H7 (cell line): ENCODE data around the gene WNT10A. TPM values are rescaled to one million over a fixed set of nuclear protein-coding genes. Genes with fewer than 3 reads are reported as not detected.
A peak's percentile ranks its signal among the peaks of the same experiment; 100 is the strongest.
"Not testable (repeated sequence)": the region's sequence is repeated elsewhere in the genome, so short reads cannot be mapped to it uniquely, and the experiment has no call there.

ENCODE experiments used
- DNase-seq: peaks from one replicate; pipeline ENCODE4 v3.0.0; 2012
- H3K27me3 ChIP-seq: 2 replicates; pipeline ENCODE4 v1.6.0; 2011; ENCODE audit warnings: mild to moderate bottlenecking, low read length; ENCODE audit not compliant: control insufficient read depth, insufficient read depth
- H3K36me3 ChIP-seq: replicated peaks from 2 replicates; pipeline ENCODE4 v1.5.1; 2011; ENCODE audit warnings: low read length; ENCODE audit not compliant: control insufficient read depth, insufficient read depth
- H3K4me3 ChIP-seq: 2 replicates; pipeline ENCODE4 v1.5.1; 2011; ENCODE audit warnings: low read depth, mild to moderate bottlenecking, control low read depth, low read length, moderate library complexity; ENCODE audit not compliant: insufficient read depth
- total RNA-seq: library from RNA; depleted of rRNA; stranded (reverse); fragments of >200 nt; shearing (Covaris generic); gene quantifications from 2 replicates; pipeline ENCODE4 v1.2.3, GENCODE V29; 2014; rRNA removed

The WNT10A gene
- total RNA-seq, 1 experiment from 2014 or later, result not detected

GRCh38 chr2:218899147-218899546, 18.5 kb downstream of the WNT10A start:
- Histone ChIP-seq H3K36me3 (no peaks in the 10 kb centered on the region), H3K4me3 (no peak overlapping the region), H3K27me3 (peaks cover 79% of the 10 kb centered on the region)
- DNase-seq, result no peak

DNA sequence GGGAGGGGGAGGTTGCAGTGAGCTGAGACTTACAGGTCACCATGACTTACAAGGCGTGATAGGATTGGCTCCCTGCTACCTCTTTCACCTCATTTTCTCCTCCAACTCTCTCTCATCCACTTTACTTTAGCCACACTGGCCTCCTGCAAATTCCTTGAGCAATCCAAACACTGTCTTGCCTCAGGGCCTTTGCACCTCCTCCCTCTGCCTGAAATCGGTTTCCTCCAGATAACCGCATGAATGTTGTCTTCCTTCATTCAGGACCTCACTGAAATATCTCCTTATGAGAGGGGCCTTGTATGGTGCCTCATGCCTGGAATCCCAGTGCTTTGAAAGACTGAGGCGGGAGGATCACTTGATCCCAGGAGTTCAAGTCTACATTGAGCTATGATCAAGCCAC, 21.8 kb downstream of the WNT10A start:
- Histone ChIP-seq H3K4me3 (no peak overlapping the region), H3K27me3 (peaks cover 67% of the 10 kb centered on the region), H3K36me3 (no peaks in the 10 kb centered on the region)
- DNase-seq, result no peak

GRCh38 chr2:218904176-218904575, 23.5 kb downstream of the WNT10A start:
- Histone ChIP-seq H3K36me3 (no peaks in the 10 kb centered on the region), H3K4me3 (no peak overlapping the region), H3K27me3 (peaks cover 56% of the 10 kb centered on the region)
- no peak for DNase-seq

DNA sequence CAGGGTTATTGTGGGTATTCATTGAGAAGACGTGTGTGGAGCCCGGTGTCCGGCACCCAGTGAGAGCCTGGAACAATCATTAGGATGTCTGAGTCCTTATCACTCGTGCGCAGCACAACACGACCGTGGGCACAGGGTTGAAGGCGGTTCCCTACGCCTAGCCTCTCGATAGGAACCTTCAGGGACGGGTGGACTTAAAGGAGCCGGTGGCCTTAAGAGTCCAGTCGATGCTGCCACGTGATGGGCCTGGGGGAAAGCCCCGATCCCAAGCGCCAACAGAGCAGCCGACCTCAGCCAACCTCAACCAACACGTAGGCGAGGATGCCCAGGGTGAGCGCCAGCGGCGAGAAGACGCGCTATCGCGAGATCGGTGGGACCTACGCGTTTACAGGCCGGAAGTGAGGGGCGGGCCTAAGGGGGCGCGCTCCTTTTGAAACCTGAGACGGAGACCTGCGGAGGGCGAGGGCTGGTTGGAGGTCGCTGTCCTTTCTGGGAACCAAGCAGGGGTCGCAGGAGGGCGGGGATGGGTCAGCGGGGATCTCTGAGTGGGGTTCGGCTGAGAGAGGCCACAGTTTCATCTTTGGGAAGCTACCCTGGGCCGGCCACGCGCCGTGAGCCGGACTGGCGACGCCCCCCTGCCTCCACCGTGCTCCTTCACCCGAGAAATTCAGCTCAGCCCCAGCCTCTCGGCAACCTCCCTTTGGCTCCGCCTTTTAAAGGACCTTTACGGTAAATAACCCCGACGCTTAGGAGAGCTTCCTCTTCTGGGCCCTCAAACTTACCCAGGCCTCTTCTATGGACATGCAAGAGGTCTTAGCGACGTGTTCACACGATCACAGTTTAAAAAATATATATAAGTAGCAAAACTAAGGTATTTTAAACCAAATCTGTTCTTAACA, 28.3 kb downstream of the WNT10A start:
- H3K27me3 ChIP-seq, result peaks cover 29% of the 10 kb centered on the region
- H3K4me3 ChIP-seq, result peak overlapping the region; percentile 85
- DNase-seq, result peak; percentile 93
- H3K36me3 ChIP-seq, result no peaks in the 10 kb centered on the region

- H3K36me3 ChIP-seq, result no peaks in the 10 kb centered on the region
- no peak for DNase-seq
- no peak overlapping the region for H3K4me3 ChIP-seq
- H3K27me3 ChIP-seq, result peaks cover 15% of the 10 kb centered on the region
Observed at GRCh38 chr2:218910741-218911140, 30.1 kb downstream of the WNT10A start.

DNA sequence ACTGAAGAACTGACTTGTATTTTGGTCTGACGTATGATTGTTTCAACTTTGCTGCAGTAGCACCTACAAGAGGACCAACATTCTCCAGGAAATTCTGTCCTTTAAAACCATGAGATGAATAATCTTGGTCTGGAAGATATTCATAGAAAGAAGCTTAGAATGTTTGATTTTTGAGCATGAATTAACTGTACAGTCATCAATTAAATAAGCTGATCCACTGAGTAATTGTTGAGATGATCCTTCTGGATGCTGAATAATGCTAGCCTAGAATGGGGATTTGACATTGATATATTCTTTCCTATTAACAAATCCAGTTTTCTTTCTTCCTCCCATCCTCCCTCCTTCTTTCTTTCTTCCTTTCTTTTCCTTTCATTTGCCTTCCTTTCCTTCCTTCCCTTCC, 39.9 kb downstream of the WNT10A start:
- H3K27me3 ChIP-seq, result no peaks in the 10 kb centered on the region
- no peak overlapping the region for H3K4me3 ChIP-seq
- no peaks in the 10 kb centered on the region for H3K36me3 ChIP-seq
- DNase-seq, result no peak

DNA sequence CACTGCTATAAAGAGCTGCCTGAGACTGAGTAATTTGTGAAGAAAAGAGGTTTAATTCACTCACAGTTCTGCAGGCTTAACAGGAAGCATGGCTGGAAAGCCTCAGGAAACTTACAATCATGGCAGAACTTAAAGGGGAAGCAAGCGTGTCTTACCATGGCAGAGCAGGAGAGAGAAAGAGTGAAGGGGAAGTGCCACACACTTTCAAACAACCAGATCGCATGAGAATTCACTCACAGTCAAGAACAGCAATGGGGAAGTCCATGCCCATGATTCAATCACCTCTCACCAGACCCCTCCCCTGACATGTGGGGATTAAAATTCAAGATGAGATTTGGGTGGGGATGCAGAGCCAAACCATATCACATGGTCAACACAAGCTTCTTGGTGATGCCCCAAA, 44.1 kb downstream of the WNT10A start:
- Histone ChIP-seq H3K36me3 (no peaks in the 10 kb centered on the region), H3K27me3 (no peaks in the 10 kb centered on the region), H3K4me3 (no peak overlapping the region)
- no peak for DNase-seq

GRCh38 chr2:218925434-218925833, 44.8 kb downstream of the WNT10A start:
- Histone ChIP-seq H3K4me3 (no peak overlapping the region), H3K27me3 (no peaks in the 10 kb centered on the region), H3K36me3 (no peaks in the 10 kb centered on the region)
- no peak for DNase-seq

GRCh38 chr2:218927422-218927821, 46.8 kb downstream of the WNT10A start:
- Histone ChIP-seq H3K27me3 (no peaks in the 10 kb centered on the region), H3K4me3 (no peak overlapping the region), H3K36me3 (no peaks in the 10 kb centered on the region)
- no peak for DNase-seq

GRCh38 chr2:218927876-218928275, 47.2 kb downstream of the WNT10A start:
- no peaks in the 10 kb centered on the region; the same call in 1 of the 2 replicates for H3K27me3 ChIP-seq
- no peaks in the 10 kb centered on the region for H3K36me3 ChIP-seq
- DNase-seq, result no peak
- H3K4me3 ChIP-seq, result no peak overlapping the region

DNA sequence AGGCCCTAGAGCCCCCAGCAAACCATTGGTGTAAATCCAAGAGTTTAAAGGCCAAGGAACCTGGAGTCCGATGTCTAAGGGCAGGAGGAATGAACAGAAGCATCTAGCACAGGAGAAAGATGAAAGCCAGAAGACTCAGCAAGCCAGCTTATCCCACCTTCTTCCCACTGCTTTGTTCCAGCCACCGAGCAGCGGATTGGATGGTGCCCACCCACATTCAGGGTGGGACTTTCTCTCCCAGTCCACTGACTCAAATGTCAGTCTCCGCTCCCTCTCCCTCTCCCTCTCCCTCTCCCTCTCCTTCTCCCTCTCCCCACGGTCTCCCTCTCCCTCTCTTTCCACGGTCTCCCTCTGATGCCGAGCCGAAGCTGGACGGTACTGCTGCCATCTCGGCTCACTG, 49.8 kb downstream of the WNT10A start:
- DNase-seq, H3K4me3 ChIP-seq, H3K36me3 ChIP-seq, H3K27me3 ChIP-seq: not testable (repeated sequence)

- H3K4me3 ChIP-seq, DNase-seq, H3K36me3 ChIP-seq, H3K27me3 ChIP-seq: not testable (repeated sequence)
Observed at GRCh38 chr2:218931751-218932150, 51.1 kb downstream of the WNT10A start.

Other genes starting within 250 kb of the WNT10A start
- 14.6 and 14.8 TPM in 2 replicates for gene ZNF142, start 221.2 kb upstream of the WNT10A start, total RNA-seq
- 31.1 and 32.2 TPM in 2 replicates for gene BCS1L, start 221.2 kb upstream of the WNT10A start, total RNA-seq
- 40.6 and 55.5 TPM in 2 replicates for gene RNF25, start 208.8 kb upstream of the WNT10A start, total RNA-seq
- gene STK36, start 208.8 kb upstream of the WNT10A start, total RNA-seq, result 20.4 and 29.4 TPM in 2 replicates
- gene TTLL4, start 170.0 kb upstream of the WNT10A start, total RNA-seq, result 82.1 and 87.6 TPM in 2 replicates
- 14.3 and 15.4 TPM in 2 replicates for gene CYP27A1, start 98.7 kb upstream of the WNT10A start, total RNA-seq
- not detected in 2 replicates for gene PRKAG3, start 49.0 kb upstream of the WNT10A start, total RNA-seq
- not detected in 2 replicates for gene WNT6, start 21.0 kb upstream of the WNT10A start, total RNA-seq
- 0.17 TPM in 1 of 2 replicates, not detected in the other for gene CDK5R2, start 78.8 kb downstream of the WNT10A start, total RNA-seq
- gene FEV, start 104.3 kb downstream of the WNT10A start, total RNA-seq, result not detected in 2 replicates
- gene CRYBA2, start 112.6 kb downstream of the WNT10A start, total RNA-seq, result not detected in 2 replicates
- gene CFAP65, start 160.7 kb downstream of the WNT10A start, total RNA-seq, result 0.11 TPM in 1 of 2 replicates, not detected in the other
- gene IHH, start 180.1 kb downstream of the WNT10A start, total RNA-seq, result 1.1 TPM in 2 replicates